ENCODE data around the gene ATP6V0A1.

ATP6V0A1 gene

DNA sequence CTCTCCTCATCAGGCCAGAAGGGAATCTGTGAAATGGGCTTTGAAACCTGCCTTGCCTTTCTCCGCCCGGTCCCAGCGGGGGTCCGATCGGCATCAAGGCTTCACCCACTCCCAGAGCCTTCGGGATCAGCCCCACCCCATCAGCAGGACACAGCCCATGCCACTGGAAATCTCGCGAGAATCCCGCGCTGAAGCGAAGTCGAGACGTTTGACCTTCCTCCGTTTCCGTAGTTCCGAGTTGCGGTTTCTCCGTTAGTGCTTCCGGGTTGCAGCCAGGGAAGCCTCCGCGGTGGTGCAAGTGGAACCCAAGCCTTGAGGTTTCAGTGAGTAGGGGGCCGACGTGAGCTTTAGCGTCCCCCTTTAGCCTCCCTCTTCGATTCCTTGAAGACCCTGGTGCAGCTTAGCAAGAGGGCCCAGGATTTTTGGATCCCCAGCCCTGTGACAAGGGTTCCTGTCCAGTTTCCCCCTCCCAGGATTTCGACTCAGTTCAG, 103.3 kb downstream of the ATP6V0A1 start, which contains the start of gene COASY:
COASY (plus strand) TSS at position 252 of the 491 bp plus-strand sequence. CDS start 475 bp downstream, outside the sequence.
- DNase-seq (ENCODE audit: low read depth in 2 of 2): peak; percentile 82 to 84

DNA sequence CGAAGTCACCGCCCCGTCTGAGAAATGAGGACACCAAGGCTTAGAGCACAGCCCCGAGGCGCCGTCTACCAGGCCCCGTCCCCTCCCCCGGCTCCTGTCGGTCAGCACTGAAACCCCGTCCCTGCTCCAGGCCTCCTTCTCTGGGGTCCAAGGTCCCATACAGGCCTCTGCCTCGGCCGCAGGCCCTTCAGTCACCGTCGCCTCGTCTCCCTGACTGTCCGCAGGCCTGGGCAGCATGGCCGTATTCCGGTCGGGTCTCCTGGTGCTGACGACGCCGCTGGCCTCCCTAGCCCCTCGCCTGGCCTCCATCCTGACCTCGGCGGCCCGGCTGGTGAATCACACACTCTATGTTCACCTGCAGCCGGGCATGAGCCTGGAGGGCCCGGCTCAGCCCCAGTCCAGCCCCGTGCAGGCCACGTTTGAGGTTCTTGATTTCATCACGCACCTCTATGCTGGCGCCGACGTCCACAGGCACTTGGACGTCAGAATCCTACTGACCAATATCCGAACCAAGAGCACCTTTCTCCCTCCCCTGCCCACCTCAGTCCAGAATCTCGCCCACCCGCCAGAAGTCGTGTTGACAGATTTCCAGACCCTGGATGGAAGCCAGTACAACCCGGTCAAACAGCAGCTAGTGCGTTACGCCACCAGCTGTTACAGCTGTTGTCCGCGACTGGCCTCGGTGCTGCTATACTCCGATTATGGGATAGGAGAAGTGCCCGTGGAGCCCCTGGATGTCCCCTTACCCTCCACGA, 103.9 kb downstream of the ATP6V0A1 start:
- DNase-seq (ENCODE audit: low read depth in 2 of 2): no peak

DNA sequence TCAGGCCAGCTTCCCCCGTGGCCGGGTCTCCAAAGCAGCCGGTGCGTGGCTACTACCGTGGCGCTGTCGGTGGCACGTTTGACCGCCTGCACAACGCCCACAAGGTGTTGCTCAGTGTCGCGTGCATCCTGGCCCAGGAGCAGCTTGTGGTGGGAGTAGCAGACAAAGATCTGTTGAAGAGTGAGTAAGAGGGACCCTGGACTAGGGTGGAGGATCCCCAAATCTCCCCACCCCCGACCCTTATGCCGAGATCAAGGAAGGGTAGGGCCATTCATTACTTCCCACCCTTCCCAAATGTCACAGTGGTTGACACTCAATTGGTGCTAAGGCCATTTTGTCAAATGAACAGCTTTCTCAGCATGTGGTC, 104.4 kb downstream of the ATP6V0A1 start:
- no peak for DNase-seq (ENCODE audit: low read depth in 2 of 2)

DNA sequence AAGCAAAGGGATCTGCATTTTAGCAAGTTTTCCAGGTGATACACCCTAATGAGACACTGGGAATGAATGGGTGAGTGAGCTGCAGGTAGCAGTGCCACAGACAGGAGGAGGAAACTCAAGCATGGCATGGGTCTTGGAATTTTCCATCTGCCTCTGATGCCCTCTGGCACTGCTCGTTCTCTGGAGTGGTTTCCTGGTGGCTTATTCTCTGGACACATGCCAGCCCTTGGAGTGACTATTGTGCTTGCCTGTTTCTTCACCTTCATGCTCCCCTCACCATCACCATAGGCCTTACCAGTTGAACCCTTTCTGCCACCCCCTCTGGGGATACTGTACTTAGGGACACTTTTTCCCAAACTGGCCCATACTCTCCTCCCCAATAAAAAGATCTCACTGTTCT, 104.9 kb downstream of the ATP6V0A1 start:
- DNase-seq (ENCODE audit: low read depth in 2 of 2): no peak

DNA sequence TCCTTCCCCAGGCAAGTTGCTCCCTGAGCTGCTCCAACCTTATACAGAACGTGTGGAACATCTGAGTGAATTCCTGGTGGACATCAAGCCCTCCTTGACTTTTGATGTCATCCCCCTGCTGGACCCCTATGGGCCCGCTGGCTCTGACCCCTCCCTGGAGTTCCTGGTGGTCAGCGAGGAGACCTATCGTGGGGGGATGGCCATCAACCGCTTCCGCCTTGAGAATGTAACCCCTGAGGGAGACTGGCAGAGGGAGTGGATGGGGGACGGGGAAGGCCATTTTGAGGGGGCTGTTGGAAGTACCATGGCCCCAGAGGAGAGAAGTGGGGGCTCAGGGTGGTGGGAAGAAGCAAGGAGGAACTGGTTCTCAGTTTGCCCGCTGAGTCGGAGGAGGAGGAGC, 105.3 kb downstream of the ATP6V0A1 start:
- DNase-seq (ENCODE audit: low read depth in 2 of 2): no peak

DNA sequence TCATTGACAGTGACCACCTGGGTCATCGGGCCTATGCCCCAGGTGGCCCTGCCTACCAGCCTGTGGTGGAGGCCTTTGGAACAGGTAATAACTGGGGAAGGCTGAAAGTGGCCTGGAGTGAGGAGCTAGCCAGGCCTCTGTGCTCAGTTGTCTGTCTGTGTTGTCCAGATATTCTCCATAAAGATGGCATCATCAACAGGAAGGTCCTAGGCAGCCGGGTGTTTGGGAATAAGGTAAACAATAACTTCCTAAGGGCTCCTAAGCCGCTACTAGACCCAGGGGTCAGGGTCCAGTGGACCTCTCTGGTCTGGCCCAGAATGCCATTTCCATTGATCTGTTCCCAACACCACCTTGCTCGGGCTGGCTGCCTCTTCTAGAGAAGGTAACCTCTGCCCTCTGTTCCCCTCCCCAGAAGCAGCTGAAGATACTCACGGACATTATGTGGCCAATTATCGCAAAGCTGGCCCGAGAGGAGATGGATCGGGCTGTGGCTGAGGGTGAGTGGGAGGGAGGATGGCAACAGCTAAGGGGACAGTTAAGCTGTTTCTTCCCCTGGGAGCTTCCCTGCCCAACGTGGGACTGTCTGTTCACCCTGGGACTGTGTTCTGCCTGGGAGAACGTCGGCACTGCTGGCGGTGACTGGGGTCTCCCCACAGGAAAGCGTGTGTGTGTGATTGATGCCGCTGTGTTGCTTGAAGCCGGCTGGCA, 106.3 kb downstream of the ATP6V0A1 start:
- no peak for DNase-seq (ENCODE audit: low read depth in 2 of 2)

DNA sequence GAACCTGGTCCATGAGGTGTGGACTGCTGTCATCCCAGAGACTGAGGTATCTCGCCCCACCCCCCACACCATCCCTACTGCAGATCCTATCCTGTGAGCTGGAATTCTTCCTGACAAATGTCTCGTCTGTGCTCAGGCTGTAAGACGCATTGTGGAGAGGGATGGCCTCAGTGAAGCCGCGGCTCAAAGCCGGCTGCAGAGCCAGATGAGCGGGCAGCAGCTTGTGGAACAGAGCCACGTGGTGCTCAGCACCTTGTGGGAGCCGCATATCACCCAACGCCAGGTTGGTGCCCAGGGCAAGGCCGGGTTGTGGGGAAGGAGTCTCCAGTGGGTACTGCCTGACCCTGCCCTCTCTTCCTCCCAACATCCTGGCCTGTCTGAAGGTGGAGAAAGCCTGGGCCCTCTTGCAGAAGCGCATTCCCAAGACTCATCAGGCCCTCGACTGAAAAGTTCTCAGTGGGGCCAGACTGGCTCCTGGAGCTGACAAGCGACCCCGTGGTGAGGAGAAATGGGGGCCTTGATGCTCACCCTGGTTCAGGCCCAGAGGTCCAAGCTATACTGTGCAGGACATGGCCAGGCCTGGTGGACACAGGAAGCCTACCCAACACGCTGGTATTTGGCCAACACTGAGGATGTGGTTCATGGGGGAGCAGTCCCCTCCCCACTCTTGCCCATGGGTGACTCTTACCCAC, 107.0 kb downstream of the ATP6V0A1 start:
- no peak for DNase-seq (ENCODE audit: low read depth in 2 of 2)

DNA sequence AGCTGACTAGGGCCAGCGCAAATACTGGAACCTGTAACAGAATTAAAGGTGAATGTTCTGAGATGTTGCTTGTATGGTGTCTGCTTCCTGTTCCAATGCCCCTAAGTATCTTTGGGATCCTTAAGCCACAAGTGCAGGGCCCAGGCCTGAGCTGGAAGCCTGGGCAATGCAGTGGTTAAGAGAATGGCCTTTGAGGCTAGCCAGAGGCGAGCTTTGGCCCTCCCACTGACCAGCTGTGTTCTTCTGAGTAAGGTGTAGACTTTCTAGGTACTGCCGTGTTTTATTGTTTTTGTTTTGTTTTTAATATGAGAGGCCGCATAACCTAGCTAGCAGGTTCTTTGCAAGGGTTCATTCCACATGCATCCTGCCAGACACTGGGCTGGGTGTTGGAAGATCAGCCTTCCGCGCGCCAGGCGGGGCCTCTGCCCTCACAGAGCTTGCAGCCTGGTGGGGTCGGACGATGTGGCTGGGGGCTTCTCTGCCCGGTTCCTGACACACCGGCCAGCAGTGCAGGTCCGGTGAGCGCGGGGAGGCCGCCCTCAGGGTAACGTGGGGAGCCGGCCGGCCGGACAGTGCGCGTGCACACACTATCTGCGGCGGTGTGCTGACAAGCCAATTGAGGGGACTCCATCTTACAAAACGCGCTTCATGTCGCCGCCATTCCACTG, 107.7 kb downstream of the ATP6V0A1 start:
- DNase-seq (ENCODE audit: low read depth in 2 of 2): no peak

DNA sequence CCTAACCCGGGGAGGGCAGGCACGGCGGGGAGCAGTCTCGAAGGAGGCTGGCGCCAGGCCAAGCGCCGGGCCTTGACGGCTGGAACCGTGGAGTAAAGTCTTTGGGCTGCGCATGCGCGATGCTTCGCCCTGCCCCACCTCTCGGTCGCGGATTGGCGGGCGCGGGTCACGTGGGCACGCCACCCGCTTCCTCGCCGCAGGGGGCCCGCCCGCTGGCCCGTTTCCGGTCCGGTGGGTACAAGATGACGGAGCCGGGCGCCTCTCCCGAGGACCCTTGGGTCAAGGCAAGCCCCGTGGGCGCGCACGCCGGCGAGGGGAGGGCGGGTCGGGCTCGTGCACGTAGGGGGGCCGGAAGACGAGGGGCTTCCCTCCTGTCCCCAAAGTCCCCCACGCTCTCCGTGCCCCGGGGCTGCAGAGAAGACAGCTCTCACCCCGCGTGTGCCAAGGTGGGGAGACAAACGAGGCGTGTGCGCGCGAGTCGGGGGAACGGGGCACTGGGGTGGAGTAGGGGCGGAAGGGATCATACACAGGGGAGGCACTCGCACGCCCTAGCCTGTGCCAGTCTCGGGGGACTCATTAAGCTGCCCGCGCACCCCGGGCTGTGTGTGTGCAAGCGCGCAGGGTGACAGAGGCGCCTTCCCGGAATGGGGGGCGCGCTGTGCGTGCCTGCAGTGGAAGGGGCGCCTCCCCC, 108.3 kb downstream of the ATP6V0A1 start, which contains the start of gene MLX:
MLX (plus strand) TSS at position 218 of the 691 bp plus-strand sequence; CDS start at position 243, 25 bp downstream.
- peak; percentile 76 to 81 for DNase-seq (ENCODE audit: low read depth in 2 of 2)

DNA sequence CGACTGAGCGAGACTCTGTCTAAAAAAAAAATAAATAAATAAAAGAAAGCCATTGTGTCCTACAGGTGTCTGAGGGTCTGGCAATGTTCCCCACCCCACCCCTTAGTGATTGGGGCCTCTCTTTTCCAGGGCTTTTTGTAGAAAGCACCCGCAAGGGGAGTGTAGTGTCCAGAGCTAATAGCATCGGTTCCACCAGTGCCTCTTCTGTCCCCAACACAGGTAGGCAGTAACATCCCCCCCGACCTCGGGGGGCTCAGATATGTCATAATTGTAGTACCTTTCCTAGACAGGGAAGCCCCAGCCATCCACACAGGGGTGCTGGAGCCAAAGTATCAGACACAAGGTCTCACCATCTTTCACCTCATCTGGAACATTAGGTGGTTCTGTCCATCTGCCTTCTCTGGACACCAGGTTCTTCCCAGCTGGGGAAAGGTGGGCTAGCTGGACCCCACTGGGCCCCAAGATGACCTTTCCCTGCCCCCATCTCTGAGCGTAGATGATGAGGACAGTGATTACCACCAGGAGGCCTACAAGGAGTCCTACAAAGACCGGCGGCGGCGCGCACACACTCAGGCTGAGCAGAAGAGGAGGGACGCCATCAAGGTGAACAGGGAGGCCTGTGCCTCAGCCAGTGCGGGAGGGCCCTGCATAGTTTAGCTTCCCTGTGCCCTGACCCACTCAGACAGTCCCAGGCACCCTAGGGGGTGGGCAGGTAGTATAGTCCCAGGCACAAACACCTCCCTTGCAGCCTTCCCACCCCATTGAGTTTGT, 109.8 kb downstream of the ATP6V0A1 start:
- DNase-seq (ENCODE audit: low read depth in 2 of 2): no peak

DNA sequence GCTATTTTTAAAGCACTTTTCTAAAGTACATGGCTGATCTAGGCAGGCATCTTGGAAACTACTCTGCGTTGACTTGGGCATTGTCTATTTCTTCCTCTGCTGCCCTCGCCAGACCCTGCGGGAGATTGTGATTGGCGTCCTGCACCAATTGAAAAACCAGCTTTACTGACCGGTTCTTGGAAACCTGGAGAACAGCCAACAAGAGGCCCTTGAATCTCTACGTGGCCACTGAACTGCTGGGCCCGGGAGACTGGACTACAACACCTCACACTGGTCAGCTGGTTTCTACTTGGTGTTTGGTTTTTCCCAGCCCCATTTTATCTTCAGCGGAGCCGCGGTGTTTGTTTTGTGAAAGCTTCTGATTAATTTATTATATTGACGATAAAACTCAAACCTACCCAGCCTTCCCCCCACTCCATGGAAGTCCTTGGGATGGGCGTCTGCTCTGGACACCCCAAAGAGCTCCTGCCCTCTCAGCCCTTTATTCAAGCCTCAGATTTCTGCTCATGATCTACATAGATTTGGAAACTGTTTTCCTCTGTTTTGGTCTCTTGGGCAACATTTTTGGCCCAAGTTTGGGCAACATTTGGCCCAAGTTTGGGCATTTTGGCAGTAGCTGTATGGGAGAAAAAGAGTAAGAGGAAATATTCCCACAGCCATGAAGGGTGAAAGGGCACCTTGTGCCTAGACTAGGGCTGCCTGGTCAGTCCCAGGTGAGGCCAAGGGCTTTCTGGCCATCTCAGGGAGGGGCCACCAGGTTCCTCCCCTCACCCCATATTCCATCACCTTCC, 113.0 kb downstream of the ATP6V0A1 start:
- no peak for DNase-seq (ENCODE audit: low read depth in 2 of 2)
